Subcutaneous adipose tissue (tissue), 4 donors: ENCODE data around the gene EXOSC2. TPM values are rescaled to one million over a fixed set of nuclear protein-coding genes. Genes with fewer than 3 reads are reported as not detected.

Experiments used
- total RNA-seq, 4 donors: library from RNA; depleted of rRNA; stranded (reverse); fragments of >200 nt; gene quantifications; one replicate each; pipeline ENCODE4 v1.1.0, GENCODE V29; 2016
- TF ChIP-seq, protein P1 (sequence below): fragments of 450-650 bp; IDR thresholded peaks from one replicate; pipeline ENCODE4 v1.5.1; 2016; ENCODE audit warnings: low read depth, mild to moderate bottlenecking, control low read depth, antibody characterized with exemption, moderate library complexity

The EXOSC2 gene
- total RNA-seq, 4 donors from 2014 or later: 12.2 to 18.8 (median 14.9) TPM

DNA sequence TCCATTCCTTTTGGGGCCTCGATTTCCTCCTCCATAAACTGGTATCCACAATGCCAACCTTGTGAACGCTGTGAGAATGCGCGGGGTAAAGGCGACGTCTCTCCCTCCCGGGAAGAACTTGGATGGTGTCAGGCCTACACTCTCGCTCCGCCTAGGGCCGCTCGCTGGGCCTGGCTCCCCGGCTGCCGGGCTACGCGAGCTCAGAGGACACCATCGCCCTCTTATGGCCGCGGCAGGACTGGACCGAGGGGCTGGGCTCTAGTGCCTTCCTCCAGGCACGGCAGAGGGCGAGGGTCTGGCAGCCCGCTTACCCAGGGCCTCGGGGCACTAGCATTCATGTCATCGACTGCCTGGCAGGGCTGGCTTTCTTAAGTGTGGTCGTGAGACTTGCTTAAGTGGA is 1.3 kb upstream of the EXOSC2 start:
- TF ChIP-seq, protein P1, sequence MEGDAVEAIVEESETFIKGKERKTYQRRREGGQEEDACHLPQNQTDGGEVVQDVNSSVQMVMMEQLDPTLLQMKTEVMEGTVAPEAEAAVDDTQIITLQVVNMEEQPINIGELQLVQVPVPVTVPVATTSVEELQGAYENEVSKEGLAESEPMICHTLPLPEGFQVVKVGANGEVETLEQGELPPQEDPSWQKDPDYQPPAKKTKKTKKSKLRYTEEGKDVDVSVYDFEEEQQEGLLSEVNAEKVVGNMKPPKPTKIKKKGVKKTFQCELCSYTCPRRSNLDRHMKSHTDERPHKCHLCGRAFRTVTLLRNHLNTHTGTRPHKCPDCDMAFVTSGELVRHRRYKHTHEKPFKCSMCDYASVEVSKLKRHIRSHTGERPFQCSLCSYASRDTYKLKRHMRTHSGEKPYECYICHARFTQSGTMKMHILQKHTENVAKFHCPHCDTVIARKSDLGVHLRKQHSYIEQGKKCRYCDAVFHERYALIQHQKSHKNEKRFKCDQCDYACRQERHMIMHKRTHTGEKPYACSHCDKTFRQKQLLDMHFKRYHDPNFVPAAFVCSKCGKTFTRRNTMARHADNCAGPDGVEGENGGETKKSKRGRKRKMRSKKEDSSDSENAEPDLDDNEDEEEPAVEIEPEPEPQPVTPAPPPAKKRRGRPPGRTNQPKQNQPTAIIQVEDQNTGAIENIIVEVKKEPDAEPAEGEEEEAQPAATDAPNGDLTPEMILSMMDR: no peak

DNA sequence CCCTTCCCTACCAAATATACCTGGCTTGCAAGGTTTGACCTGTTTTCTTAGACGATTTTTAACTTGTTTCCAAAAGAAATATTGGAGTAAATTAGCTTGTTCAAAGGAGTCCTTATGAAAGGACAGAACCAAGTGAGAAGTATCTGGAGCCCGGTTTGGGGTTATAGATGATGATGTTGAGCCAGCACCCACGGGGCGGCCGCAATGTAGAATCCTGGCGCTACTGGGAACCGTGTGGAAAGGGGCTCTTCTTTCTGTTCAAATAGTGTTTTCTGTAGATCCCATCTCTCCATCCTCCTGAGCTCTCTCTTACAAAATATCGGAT is 517 bp upstream of the EXOSC2 start:
- TF ChIP-seq, protein P1: no peak

DNA sequence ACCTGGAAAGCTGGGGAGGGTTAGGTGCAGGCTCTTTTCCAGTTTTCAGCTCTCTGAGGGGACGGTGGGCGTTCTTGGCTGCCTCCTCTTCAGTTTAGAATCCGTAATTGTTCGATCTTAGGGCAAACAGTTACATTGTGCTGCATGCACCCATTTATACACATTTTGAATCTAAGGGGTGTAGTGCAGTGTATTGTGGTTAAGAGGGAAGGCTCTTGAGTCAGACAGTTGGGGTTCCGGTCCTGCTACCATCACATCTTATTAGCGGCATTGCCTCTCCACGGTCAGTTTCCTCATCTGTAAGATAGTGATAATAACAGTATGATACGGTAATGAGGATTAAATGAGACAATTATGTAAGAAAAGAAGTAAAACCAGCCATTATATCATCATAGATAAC is 625 bp downstream of the EXOSC2 start:
- TF ChIP-seq, protein P1: no peak

DNA sequence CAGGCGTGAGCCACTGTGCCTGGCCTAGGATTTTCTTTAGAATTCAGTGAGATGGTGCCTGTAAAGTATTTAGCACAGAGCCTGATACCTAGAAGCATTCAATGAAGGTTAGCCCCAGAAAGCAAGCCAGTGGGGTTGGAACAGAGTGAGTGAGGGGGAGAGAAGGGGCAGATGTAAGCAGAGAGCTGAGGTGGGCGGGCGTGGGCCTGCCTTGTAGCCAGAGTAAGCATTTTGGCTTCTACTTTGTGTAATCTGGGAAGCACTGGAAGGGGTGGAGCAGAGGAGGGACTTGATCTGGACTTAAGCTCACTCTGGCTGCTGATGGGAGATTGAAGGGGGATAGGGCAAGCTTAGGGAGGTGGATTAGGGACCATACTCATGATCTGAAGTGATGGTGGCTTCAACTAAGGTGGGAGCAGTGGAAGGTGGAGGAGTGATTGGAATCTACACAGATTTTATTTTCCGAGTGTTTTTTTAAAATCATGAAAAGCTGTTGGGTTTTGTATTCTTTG is 2.6 kb downstream of the EXOSC2 start:
- TF ChIP-seq, protein P1: no peak

DNA sequence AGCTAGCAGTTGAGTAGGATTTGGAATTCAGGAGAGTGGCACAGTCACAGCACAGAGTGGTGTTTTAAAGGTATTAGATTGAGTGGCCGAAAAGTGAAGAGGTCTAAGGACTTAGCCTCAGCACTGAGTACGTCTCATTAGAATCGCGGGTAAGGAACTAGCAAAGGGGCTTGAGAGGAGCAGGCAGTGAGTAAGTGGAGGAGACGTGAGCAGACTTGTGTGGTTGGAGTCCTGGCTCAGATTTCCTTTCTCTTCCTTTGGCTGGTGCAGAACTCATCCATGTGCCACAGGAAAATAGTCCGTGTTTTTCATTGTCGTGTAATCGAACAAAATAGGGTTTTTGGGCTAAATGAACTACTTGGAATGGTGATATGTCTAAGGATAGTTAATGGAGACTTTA is 3.4 kb downstream of the EXOSC2 start:
- TF ChIP-seq, protein P1: no peak

DNA sequence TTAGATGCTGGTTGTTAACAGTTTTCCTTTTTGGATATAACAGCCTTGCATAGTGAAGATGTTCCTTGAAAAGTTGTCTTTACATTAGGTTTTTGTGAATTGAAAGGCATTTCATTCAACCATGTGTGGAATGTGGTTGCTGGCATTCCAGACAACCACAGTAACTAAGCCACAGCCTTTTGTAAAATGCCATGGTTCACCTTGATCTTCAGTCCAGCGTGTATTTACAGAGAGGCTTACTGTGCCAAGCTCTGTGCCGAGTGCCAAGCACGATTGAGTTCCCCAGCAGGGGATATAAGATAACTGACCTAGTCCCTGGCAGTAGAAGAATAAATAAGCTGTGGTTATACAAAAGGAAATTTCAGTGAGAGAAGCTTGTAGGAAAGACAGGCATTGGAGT is 4.9 kb downstream of the EXOSC2 start:
- TF ChIP-seq, protein P1: no peak

DNA sequence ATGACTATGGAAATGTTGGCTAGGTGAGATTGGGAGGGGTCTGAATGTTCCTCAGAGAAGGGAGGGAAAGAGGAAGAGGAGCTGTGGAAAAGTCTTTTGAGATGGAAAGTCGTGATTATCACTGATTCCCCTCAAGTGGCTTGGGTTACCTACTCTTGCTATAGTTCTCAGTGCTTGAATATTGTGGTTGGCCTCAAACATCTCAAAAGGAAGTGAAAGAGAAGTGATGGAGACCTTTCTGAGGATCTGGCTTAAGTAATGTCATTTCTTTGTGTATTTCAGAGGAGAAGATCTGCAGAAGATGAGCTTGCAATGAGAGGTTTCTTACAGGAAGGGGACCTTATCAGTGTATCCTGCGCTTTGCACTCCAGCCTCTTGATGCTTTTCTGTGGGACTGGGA is 5.5 kb downstream of the EXOSC2 start:
- TF ChIP-seq, protein P1: no peak
